ENCODE data around the gene ZRANB1.

The ZRANB1 gene

GRCh38 chr10:125004571-125005311 is 62.8 kb downstream of the ZRANB1 start:
- DNase-seq (ENCODE audit: low read depth in 3 of 3): no peak

- DNase-seq (ENCODE audit: low read depth in 3 of 3): no peak
Observed at GRCh38 chr10:125005312-125006187, 63.6 kb downstream of the ZRANB1 start.

GRCh38 chr10:125006188-125006680 is 64.3 kb downstream of the ZRANB1 start:
- DNase-seq (ENCODE audit: low read depth in 3 of 3): no peak

GRCh38 chr10:125006921-125007426 is 65.1 kb downstream of the ZRANB1 start:
- no peak for DNase-seq (ENCODE audit: low read depth in 3 of 3)

- DNase-seq (ENCODE audit: low read depth in 3 of 3): no peak
Observed at GRCh38 chr10:125007436-125007835, 65.5 kb downstream of the ZRANB1 start.

GRCh38 chr10:125008689-125009638 is 67.0 kb downstream of the ZRANB1 start:
- no peak for DNase-seq (ENCODE audit: low read depth in 3 of 3)

- DNase-seq (ENCODE audit: low read depth in 3 of 3): no peak
Observed at GRCh38 chr10:125009661-125010161, 67.8 kb downstream of the ZRANB1 start.

GRCh38 chr10:125010362-125010761 is 68.4 kb downstream of the ZRANB1 start:
- no peak for DNase-seq (ENCODE audit: low read depth in 3 of 3)

GRCh38 chr10:125011171-125011925 is 69.4 kb downstream of the ZRANB1 start:
- no peak for DNase-seq (ENCODE audit: low read depth in 3 of 3)

- no peak for DNase-seq (ENCODE audit: low read depth in 3 of 3)
Observed at GRCh38 chr10:125011926-125012705, 70.2 kb downstream of the ZRANB1 start.

GRCh38 chr10:125012851-125013528 is 71.1 kb downstream of the ZRANB1 start:
- DNase-seq (ENCODE audit: low read depth in 3 of 3): no peak

GRCh38 chr10:125013529-125013872 is 71.6 kb downstream of the ZRANB1 start:
- DNase-seq (ENCODE audit: low read depth in 3 of 3): no peak

- no peak for DNase-seq (ENCODE audit: low read depth in 3 of 3)
Observed at GRCh38 chr10:125014086-125014830, 72.3 kb downstream of the ZRANB1 start.

- no peak for DNase-seq (ENCODE audit: low read depth in 3 of 3)
Observed at GRCh38 chr10:125014836-125015355, 73.0 kb downstream of the ZRANB1 start.

- no peak for DNase-seq (ENCODE audit: low read depth in 3 of 3)
Observed at GRCh38 chr10:125015356-125015944, 73.5 kb downstream of the ZRANB1 start.

- no peak for DNase-seq (ENCODE audit: low read depth in 3 of 3)
Observed at GRCh38 chr10:125016123-125016522, 74.2 kb downstream of the ZRANB1 start.

GRCh38 chr10:125016611-125017202 is 74.8 kb downstream of the ZRANB1 start:
- DNase-seq (ENCODE audit: low read depth in 3 of 3): no peak

Data from stimulated activated CD4-positive, alpha-beta T cell treated with anti-CD3 and anti-CD28 coated beads, TNF-alpha, amount 100 ng/mL, for 4 hours (primary cell).